ENCODE data around the gene RPRD1A. TPM values are rescaled to one million over a fixed set of nuclear protein-coding genes. Genes with fewer than 3 reads are reported as not detected.
A peak's percentile ranks its signal among the peaks of the same experiment; 100 is the strongest.
"Not testable (repeated sequence)": the region's sequence is repeated elsewhere in the genome, so short reads cannot be mapped to it uniquely, and the experiment has no call there.

Gene RPRD1A
- total RNA-seq, 1 donor from 2014 or later, result 35.5 TPM

DNA sequence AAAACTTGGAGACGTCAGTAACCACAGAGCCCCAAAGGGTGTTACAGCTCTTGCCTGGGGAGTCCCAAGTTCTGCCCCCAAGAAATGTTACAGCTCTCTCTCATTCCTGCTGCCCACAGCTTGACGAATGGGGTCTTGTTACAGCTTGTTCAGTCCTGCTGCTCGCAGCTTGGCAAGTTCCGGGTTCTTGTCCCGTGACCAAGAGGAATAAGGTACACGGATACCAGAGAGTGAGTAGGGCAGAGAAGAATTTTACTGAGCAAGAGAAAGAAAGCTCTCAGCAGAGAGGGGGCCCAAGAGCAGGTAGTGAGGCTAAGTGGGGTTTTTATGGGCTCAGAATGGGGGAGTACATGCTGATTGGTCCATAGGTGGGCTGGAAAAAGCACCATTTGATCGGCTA, 34.6 kb upstream of the RPRD1A start:
- no peak for DNase-seq (ENCODE audit: low spot score)
- H3K9me3 Mint-ChIP-seq (ENCODE audit: low read depth), result peaks cover 26% of the 10 kb centered on the region
- H3K36me3 Mint-ChIP-seq (ENCODE audit: low read depth), result peaks cover 13% of the 10 kb centered on the region
- no peaks in the 10 kb centered on the region for H3K4me1 Mint-ChIP-seq (ENCODE audit: low read depth)
- H3K4me3 Mint-ChIP-seq (ENCODE audit: unreplicated experiment), result no peak overlapping the region
- H3K27ac Mint-ChIP-seq (ENCODE audit: unreplicated experiment), result no peak overlapping the region
- TF ChIP-seq, protein P1, sequence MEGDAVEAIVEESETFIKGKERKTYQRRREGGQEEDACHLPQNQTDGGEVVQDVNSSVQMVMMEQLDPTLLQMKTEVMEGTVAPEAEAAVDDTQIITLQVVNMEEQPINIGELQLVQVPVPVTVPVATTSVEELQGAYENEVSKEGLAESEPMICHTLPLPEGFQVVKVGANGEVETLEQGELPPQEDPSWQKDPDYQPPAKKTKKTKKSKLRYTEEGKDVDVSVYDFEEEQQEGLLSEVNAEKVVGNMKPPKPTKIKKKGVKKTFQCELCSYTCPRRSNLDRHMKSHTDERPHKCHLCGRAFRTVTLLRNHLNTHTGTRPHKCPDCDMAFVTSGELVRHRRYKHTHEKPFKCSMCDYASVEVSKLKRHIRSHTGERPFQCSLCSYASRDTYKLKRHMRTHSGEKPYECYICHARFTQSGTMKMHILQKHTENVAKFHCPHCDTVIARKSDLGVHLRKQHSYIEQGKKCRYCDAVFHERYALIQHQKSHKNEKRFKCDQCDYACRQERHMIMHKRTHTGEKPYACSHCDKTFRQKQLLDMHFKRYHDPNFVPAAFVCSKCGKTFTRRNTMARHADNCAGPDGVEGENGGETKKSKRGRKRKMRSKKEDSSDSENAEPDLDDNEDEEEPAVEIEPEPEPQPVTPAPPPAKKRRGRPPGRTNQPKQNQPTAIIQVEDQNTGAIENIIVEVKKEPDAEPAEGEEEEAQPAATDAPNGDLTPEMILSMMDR (IDR thresholded peaks at IDR 0.05), result no peak
- peaks cover 6% of the 10 kb centered on the region for H3K27me3 Mint-ChIP-seq (ENCODE audit: low read depth)

GRCh38 chr18:36099311-36099710, 32.0 kb upstream of the RPRD1A start:
- DNase-seq (ENCODE audit: low spot score), result no peak
- Mint-ChIP-seq H3K36me3 (ENCODE audit: low read depth) (peaks cover 11% of the 10 kb centered on the region), H3K27me3 (ENCODE audit: low read depth) (peaks cover 11% of the 10 kb centered on the region), H3K4me3 (ENCODE audit: unreplicated experiment) (no peak overlapping the region), H3K27ac (ENCODE audit: unreplicated experiment) (no peak overlapping the region), H3K9me3 (ENCODE audit: low read depth) (peaks cover 22% of the 10 kb centered on the region), H3K4me1 (ENCODE audit: low read depth) (no peaks in the 10 kb centered on the region)
- TF ChIP-seq, protein P1 (IDR thresholded peaks at IDR 0.05), result no peak

DNA sequence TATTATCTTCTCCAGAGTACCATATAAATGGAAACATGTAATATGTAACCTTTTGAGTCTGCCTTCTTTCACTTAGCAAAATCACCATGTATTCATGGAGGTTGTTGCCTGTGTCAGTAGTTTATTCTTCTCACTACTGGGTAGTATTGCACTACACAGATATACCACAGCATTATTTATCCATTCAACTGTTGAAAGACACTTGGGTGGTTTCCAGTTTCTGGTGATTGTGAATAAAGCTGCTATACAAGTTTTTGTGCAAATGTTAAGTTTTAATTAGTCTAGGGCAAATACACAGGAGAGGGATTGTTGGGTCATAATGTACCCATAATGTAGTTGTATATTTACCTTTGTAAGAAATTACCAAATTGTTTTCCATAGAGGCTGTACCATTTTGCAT, 29.6 kb upstream of the RPRD1A start:
- Mint-ChIP-seq H3K27ac (ENCODE audit: unreplicated experiment) (no peak overlapping the region), H3K9me3 (ENCODE audit: low read depth) (peaks cover 1% of the 10 kb centered on the region), H3K4me1 (ENCODE audit: low read depth) (no peaks in the 10 kb centered on the region), H3K36me3 (ENCODE audit: low read depth) (peaks cover under 1% of the 10 kb centered on the region), H3K27me3 (ENCODE audit: low read depth) (peaks cover 11% of the 10 kb centered on the region), H3K4me3 (ENCODE audit: unreplicated experiment) (no peak overlapping the region)
- TF ChIP-seq, protein P1 (IDR thresholded peaks at IDR 0.05), result no peak
- no peak for DNase-seq (ENCODE audit: low spot score)

DNA sequence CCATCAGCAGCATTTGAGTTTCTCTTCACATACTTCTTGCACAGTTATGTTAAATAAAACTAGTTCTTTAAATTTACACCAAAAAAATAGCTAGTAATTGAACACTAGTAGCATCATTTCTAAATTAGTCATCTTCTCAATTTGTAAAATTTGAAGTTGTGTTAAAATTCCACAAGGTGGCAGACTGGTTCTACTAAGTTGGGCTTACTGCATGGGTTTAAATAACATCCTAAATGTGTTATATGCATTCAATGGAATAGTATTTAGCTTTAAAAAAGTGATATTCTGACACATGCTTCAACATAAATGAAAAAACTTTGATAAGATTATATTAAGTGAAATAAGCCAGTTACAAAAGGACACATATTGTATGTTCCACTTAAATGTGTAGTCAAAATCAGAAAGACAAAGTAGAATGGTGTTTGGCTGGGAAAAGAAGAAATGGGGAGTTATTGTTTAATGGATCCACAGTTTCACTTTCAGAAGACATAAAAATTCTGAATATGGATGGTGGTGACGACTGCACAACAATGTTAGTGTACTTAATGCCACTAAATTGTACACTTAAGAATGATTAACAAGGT, 28.7 kb upstream of the RPRD1A start:
- Mint-ChIP-seq H3K4me1 (ENCODE audit: low read depth) (no peaks in the 10 kb centered on the region), H3K27ac (ENCODE audit: unreplicated experiment) (no peak overlapping the region), H3K27me3 (ENCODE audit: low read depth) (peaks cover 11% of the 10 kb centered on the region), H3K4me3 (ENCODE audit: unreplicated experiment) (no peak overlapping the region), H3K36me3 (ENCODE audit: low read depth) (no peaks in the 10 kb centered on the region), H3K9me3 (ENCODE audit: low read depth) (no peaks in the 10 kb centered on the region)
- TF ChIP-seq, protein P1 (IDR thresholded peaks at IDR 0.05), result peak; percentile 92
- DNase-seq (ENCODE audit: low spot score), result no peak

DNA sequence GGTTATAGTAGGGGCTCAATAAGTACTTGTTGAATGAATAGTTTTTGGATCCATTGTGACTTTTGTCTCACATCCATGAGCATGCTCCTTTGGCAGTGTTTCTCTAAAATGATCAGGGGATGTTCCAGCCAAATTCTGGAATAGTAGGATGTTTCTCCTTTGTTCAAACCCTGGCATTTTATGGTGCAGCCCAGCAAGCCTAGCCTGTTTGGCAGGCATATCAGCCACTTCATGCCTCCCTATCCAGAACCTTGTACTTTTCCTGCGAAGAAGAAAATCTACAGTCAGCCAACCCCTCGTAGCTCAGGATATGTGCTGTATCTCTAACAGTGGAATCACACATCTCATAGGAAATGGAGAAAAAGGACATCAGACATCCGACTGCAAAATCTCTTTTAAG, 27.1 kb upstream of the RPRD1A start:
- Mint-ChIP-seq H3K27ac (ENCODE audit: unreplicated experiment) (no peak overlapping the region), H3K9me3 (ENCODE audit: low read depth) (no peaks in the 10 kb centered on the region), H3K27me3 (ENCODE audit: low read depth) (peaks cover 9% of the 10 kb centered on the region), H3K36me3 (ENCODE audit: low read depth) (no peaks in the 10 kb centered on the region), H3K4me1 (ENCODE audit: low read depth) (no peaks in the 10 kb centered on the region), H3K4me3 (ENCODE audit: unreplicated experiment) (no peak overlapping the region)
- no peak for DNase-seq (ENCODE audit: low spot score)
- TF ChIP-seq, protein P1 (IDR thresholded peaks at IDR 0.05), result no peak

GRCh38 chr18:36092116-36092515, 24.8 kb upstream of the RPRD1A start:
- not testable (repeated sequence) for H3K27me3 Mint-ChIP-seq (ENCODE audit: low read depth); H3K27ac Mint-ChIP-seq (ENCODE audit: unreplicated experiment); DNase-seq (ENCODE audit: low spot score); H3K36me3 Mint-ChIP-seq (ENCODE audit: low read depth); H3K4me1 Mint-ChIP-seq (ENCODE audit: low read depth); H3K9me3 Mint-ChIP-seq (ENCODE audit: low read depth); H3K4me3 Mint-ChIP-seq (ENCODE audit: unreplicated experiment)
